ENCODE data around the gene ROR2. TPM values are rescaled to one million over a fixed set of nuclear protein-coding genes. Genes with fewer than 3 reads are reported as not detected.

The ROR2 gene
- total RNA-seq, 1 experiment from 2014 or later: not detected

DNA sequence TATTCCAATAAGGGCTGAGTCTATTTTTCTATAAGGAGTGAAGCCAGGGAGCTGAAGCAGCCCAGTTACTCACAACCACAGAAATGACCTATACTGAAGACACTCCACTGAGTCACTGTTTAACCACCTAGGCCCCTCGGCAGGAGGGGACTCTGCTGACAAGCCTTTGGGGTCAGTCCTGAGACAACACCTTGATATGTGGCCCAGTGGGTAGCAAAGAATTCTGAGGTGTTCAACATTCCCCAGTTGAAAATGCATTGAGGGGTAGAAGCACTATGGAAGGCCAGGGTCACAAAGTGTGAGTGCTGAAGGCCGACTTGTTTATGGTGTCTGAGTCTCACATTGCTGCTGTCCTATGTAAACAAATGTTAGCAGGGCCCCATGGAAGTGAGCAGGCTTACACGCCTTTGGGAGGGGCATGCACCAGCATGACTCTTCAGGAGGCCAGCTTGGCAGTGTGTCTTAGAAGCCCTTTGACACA, 413.8 kb downstream of the ROR2 start:
- H3K27ac ChIP-seq (ENCODE audit: low read length): peak overlapping the region; percentile 98
- no peaks in the 10 kb centered on the region for H3K9me2 ChIP-seq (replicated peaks; ENCODE audit: low read length)

DNA sequence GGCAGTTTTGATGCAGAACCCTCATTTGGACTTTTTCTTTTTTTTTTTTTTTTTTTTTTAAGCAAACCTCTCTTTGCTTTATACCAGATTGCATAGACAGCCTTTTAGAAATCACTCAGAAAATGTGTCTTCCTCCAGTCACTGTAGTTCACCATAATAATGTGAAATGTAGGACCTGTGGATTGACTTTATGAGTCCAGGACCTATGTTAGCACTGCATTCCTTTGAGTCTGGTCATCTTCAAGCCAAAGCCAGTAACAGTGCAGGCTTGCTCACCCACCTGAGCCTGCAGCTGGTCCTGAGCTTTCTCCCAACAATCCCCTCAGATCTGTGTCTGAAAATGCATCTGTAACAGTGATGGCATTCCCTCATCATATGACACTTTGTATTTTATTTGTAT, 415.7 kb downstream of the ROR2 start:
- CTCF ChIA-PET: no interaction called here
- POLR2A ChIA-PET (ENCODE audit: unreplicated experiment): no interaction called here
- Histone ChIP-seq H3K4me3 (ENCODE audit: low read length) (no peak overlapping the region), H3K4me1 (ENCODE audit: insufficient read depth, low read length) (peaks cover 68% of the 10 kb centered on the region), H3K9me2 (replicated peaks; ENCODE audit: low read length) (no peaks in the 10 kb centered on the region), H3K9me3 (ENCODE audit: low read length) (no peaks in the 10 kb centered on the region), H3K9ac (ENCODE audit: low read length) (no peak overlapping the region; the same call in 1 of the 2 replicates), H3K4me2 (ENCODE audit: low read length) (peak overlapping the region; percentile 34), H3K79me2 (ENCODE audit: low read length) (no peaks in the 10 kb centered on the region), H3K36me3 (ENCODE audit: low read depth, low read length) (no peaks in the 10 kb centered on the region), H2AFZ (ENCODE audit: low read length) (no peak overlapping the region), H3F3A (ENCODE audit: low read length, unreplicated experiment) (peaks cover 2% of the 10 kb centered on the region), H3K27me3 (ENCODE audit: low read length) (no peaks in the 10 kb centered on the region), H4K20me1 (ENCODE audit: low read length) (no peaks in the 10 kb centered on the region), H3K27ac (ENCODE audit: low read length) (peak overlapping the region; percentile 47)
- TF ChIP-seq EZH2phosphoT487 (IDR thresholded peaks at IDR 0.05; ENCODE audit: borderline replicate concordance, low read length): no peak
- TF ChIP-seq EZH2 (IDR thresholded peaks at IDR 0.05; ENCODE audit: low read length, unreplicated experiment): no peak
- TF ChIP-seq, protein P1, sequence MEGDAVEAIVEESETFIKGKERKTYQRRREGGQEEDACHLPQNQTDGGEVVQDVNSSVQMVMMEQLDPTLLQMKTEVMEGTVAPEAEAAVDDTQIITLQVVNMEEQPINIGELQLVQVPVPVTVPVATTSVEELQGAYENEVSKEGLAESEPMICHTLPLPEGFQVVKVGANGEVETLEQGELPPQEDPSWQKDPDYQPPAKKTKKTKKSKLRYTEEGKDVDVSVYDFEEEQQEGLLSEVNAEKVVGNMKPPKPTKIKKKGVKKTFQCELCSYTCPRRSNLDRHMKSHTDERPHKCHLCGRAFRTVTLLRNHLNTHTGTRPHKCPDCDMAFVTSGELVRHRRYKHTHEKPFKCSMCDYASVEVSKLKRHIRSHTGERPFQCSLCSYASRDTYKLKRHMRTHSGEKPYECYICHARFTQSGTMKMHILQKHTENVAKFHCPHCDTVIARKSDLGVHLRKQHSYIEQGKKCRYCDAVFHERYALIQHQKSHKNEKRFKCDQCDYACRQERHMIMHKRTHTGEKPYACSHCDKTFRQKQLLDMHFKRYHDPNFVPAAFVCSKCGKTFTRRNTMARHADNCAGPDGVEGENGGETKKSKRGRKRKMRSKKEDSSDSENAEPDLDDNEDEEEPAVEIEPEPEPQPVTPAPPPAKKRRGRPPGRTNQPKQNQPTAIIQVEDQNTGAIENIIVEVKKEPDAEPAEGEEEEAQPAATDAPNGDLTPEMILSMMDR (conservative IDR thresholded peaks at IDR 0.05; ENCODE audit: low read depth, low read length): no peak
- ATAC-seq (peak; percentile 37), DNase-seq (peak; percentile 72)
- intact Hi-C loops (cut with micrococcal nuclease): loop anchor here (10.0 kb wide), 1 partner anchor 70 kb away; no protein-coding TSS in a partner anchor
- BruUV-seq (replicated peaks): no TSS peak

More for the DNA sequence above, 413.8 kb downstream of the ROR2 start:
- peak overlapping the region; percentile 82 for H2AFZ ChIP-seq (ENCODE audit: low read length)
- ChIA-PET POLR2A (ENCODE audit: unreplicated experiment) (interaction anchor here (0.6 kb wide), 1 partner anchor 103 kb away, joined by 4 read pairs; no protein-coding TSS in a partner anchor), CTCF (no interaction called here)
- TF ChIP-seq, protein P1 (conservative IDR thresholded peaks at IDR 0.05; ENCODE audit: low read depth, low read length): no peak
- TF ChIP-seq EZH2 (IDR thresholded peaks at IDR 0.05; ENCODE audit: low read length, unreplicated experiment): no peak
- TF ChIP-seq EZH2phosphoT487 (IDR thresholded peaks at IDR 0.05; ENCODE audit: borderline replicate concordance, low read length): no peak
- H3K9ac ChIP-seq (ENCODE audit: low read length): peak overlapping the region; percentile 65
- peak overlapping the region; percentile 85 for H3K4me2 ChIP-seq (ENCODE audit: low read length)
- no TSS peak for BruUV-seq (replicated peaks)
- no peaks in the 10 kb centered on the region for H3K27me3 ChIP-seq (ENCODE audit: low read length)
- intact Hi-C loops (cut with micrococcal nuclease): loop anchor here (5.0 to 10.0 kb wide), 2 partner anchors 69 to 104 kb away; no protein-coding TSS in a partner anchor
- H3K4me1 ChIP-seq (ENCODE audit: insufficient read depth, low read length): peaks cover 62% of the 10 kb centered on the region
- DNase-seq (peak; percentile 90), ATAC-seq (peak; percentile 95)
- H3K79me2 ChIP-seq (ENCODE audit: low read length): no peaks in the 10 kb centered on the region
- H3K9me3 ChIP-seq (ENCODE audit: low read length): no peaks in the 10 kb centered on the region
- no peaks in the 10 kb centered on the region for H4K20me1 ChIP-seq (ENCODE audit: low read length)
- H3F3A ChIP-seq (ENCODE audit: low read length, unreplicated experiment): peaks cover 2% of the 10 kb centered on the region
- H3K36me3 ChIP-seq (ENCODE audit: low read depth, low read length): no peaks in the 10 kb centered on the region
- peak overlapping the region; percentile 44; the same call in 1 of the 2 replicates for H3K4me3 ChIP-seq (ENCODE audit: low read length)

DNA sequence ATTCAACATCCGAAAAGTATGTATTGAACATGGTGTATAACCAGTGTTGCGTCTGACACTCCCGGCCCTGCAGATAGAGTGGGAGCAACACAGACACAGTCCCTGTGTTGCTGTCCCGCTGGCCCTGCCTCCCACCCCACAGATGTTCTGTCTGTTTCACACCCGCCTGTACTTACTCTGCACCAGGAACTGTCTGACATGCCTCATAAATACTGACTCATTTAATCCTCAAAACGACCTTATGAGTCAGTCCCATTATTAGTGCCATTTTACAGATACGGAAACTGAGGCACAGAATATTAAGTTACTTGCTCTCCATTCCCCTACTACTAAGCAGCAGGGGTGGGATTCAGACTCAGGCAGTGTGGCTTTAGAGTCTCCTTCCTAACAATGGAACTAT, 416.6 kb downstream of the ROR2 start:
- Histone ChIP-seq H3F3A (ENCODE audit: low read length, unreplicated experiment) (peaks cover 2% of the 10 kb centered on the region), H3K27ac (ENCODE audit: low read length) (peak overlapping the region; percentile 47; the same call in 1 of the 2 replicates), H3K4me3 (ENCODE audit: low read length) (no peak overlapping the region), H3K4me2 (ENCODE audit: low read length) (0 out of 2 replicates have a peak overlapping the region, but pooled peaks have one; percentile 34), H3K9me3 (ENCODE audit: low read length) (no peaks in the 10 kb centered on the region), H3K36me3 (ENCODE audit: low read depth, low read length) (no peaks in the 10 kb centered on the region), H4K20me1 (ENCODE audit: low read length) (no peaks in the 10 kb centered on the region), H3K9ac (ENCODE audit: low read length) (no peak overlapping the region), H3K79me2 (ENCODE audit: low read length) (no peaks in the 10 kb centered on the region), H2AFZ (ENCODE audit: low read length) (no peak overlapping the region), H3K9me2 (replicated peaks; ENCODE audit: low read length) (no peaks in the 10 kb centered on the region), H3K27me3 (ENCODE audit: low read length) (no peaks in the 10 kb centered on the region), H3K4me1 (ENCODE audit: insufficient read depth, low read length) (peaks cover 68% of the 10 kb centered on the region)
- DNase-seq: peak; percentile 22
- TF ChIP-seq EZH2phosphoT487 (IDR thresholded peaks at IDR 0.05; ENCODE audit: borderline replicate concordance, low read length) (no peak), EZH2 (IDR thresholded peaks at IDR 0.05; ENCODE audit: low read length, unreplicated experiment) (no peak)
- TF ChIP-seq, protein P1 (conservative IDR thresholded peaks at IDR 0.05; ENCODE audit: low read depth, low read length): no peak
- ChIA-PET POLR2A (ENCODE audit: unreplicated experiment) (no interaction called here), CTCF (no interaction called here)
- no peak for ATAC-seq
- BruUV-seq (replicated peaks): no TSS peak
- intact Hi-C loops (cut with micrococcal nuclease): loop anchor here (10.0 kb wide), 1 partner anchor 71 kb away; no protein-coding TSS in a partner anchor

All from PC-3 (cell line).